H1 (cell line): Measurements from ENCODE around the gene OBSCN. TPM values are rescaled to one million over a fixed set of nuclear protein-coding genes. Genes with fewer than 3 reads are reported as not detected.

ENCODE experiments used
- CTCF ChIA-PET: fragments of 300-600 bp; sonication (Branson Sonifier 250); formaldehyde crosslinking; loops from one replicate; lab custom pipeline; 2021; ENCODE audit not compliant: partially characterized antibody; lab: Charles Lee
- POLR2A ChIA-PET: fragments of 300-600 bp; sonication (Branson Sonifier 250); formaldehyde crosslinking; loops from one replicate; lab custom pipeline; 2021; ENCODE audit warnings: inconsistent platforms; ENCODE audit not compliant: partially characterized antibody; lab: Charles Lee
- DNase-seq, 2 experiments: peaks; one replicate each; pipeline versions ENCODE4 v3.0.0 to v3.0.0-alpha.2; 2010 to 2022; ENCODE audit warnings: low spot score in 2 of 2, low read depth in 1 of 2, mixed read lengths in 1 of 2
- FAIRE-seq: peaks from 2 replicates; lab custom pipeline; 2011; peaks lifted over from hg19 to GRCh38; lab: Jason Lieb, UNC
- H2AFZ ChIP-seq: 2 replicates; pipeline ENCODE4 v1.8.1; 2012; ENCODE audit warnings: low read length, inconsistent platforms
- H2AK5ac ChIP-seq: 2 replicates; pipeline ENCODE4 v1.6.1; 2013; ENCODE audit warnings: low read depth, low read length
- H2BK120ac ChIP-seq: replicated peaks from 2 replicates; pipeline ENCODE3; 2013; ENCODE audit warnings: low read depth, low read length, inconsistent platforms
- H2BK12ac ChIP-seq: 2 replicates; pipeline ENCODE4 v1.6.1; 2013; ENCODE audit warnings: low read depth, low read length
- H2BK15ac ChIP-seq: 2 replicates; pipeline ENCODE4 v1.6.1; 2013; ENCODE audit warnings: low read length
- H2BK20ac ChIP-seq: 2 replicates; pipeline ENCODE4 v1.6.1; 2013; ENCODE audit warnings: low read length
- H2BK5ac ChIP-seq: 2 replicates; pipeline ENCODE4 v1.6.1; 2013; ENCODE audit warnings: low read depth, low read length
- H3K14ac ChIP-seq: 2 replicates; pipeline ENCODE4 v1.6.1; 2013; ENCODE audit warnings: inconsistent platforms; ENCODE audit not compliant: insufficient read length
- H3K18ac ChIP-seq: 2 replicates; pipeline ENCODE4 v1.6.1; 2013; ENCODE audit warnings: low read length; ENCODE audit errors: extremely low read depth
- H3K23ac ChIP-seq: 2 replicates; pipeline ENCODE4 v1.6.1; 2013; ENCODE audit warnings: inconsistent platforms; ENCODE audit not compliant: insufficient read length
- H3K23me2 ChIP-seq: 2 replicates; pipeline ENCODE4 v1.6.1; 2013; ENCODE audit warnings: low read depth, low read length
- H3K27ac ChIP-seq: 2 replicates; pipeline ENCODE4 v1.6.1; 2011; ENCODE audit warnings: low read depth, low read length, inconsistent platforms
- H3K27me3 ChIP-seq, 4 experiments: replicated peaks in 1 of 4; 1 replicate in 1 of 4; 2 replicates in 3 of 4; pipeline versions ENCODE4 v1.6.1 to v1.8.1; 2011 to 2013; ENCODE audit warnings: low read length in 3 of 4, mild to moderate bottlenecking in 3 of 4, inconsistent platforms in 2 of 4, mixed read lengths in 2 of 4, moderate library complexity in 1 of 4; ENCODE audit not compliant: control insufficient read depth in 3 of 4, insufficient read depth in 3 of 4; ENCODE audit errors: extremely low read depth in 1 of 4
- H3K36me3 ChIP-seq, 4 experiments: 2 replicates each; pipeline versions ENCODE4 v1.6.1 to v1.8.1; 2011 to 2013; ENCODE audit warnings: mild to moderate bottlenecking in 4 of 4, low read length in 3 of 4, moderate library complexity in 2 of 4, control low read depth in 1 of 4, inconsistent platforms in 1 of 4; ENCODE audit not compliant: insufficient read depth in 4 of 4, control insufficient read depth in 2 of 4
- H3K4ac ChIP-seq: replicated peaks from 2 replicates; pipeline ENCODE3; 2013; ENCODE audit warnings: low read length, low read depth, mixed read lengths, inconsistent platforms; ENCODE audit not compliant: insufficient read length
- H3K4me1 ChIP-seq, 4 experiments: replicated peaks in 1 of 4; 1 replicate in 1 of 4; 2 replicates in 3 of 4; pipeline versions ENCODE4 v1.6.1 to v1.8.1; 2011 to 2013; ENCODE audit warnings: low read length in 3 of 4, inconsistent platforms in 2 of 4, mixed read lengths in 1 of 4; ENCODE audit not compliant: insufficient read depth in 4 of 4, control insufficient read depth in 3 of 4
- H3K4me2 ChIP-seq, 2 experiments: 2 replicates each; pipeline versions ENCODE4 v1.6.1 to v1.8.1; 2011 to 2013; ENCODE audit warnings: low read depth in 2 of 2, low read length in 2 of 2, control low read depth in 1 of 2, inconsistent platforms in 1 of 2, mild to moderate bottlenecking in 1 of 2; ENCODE audit not compliant: insufficient read depth in 1 of 2
- H3K4me3 ChIP-seq, 4 experiments: fragments of 200-600, 300-600 bp in 1 of 4; sonication (generic), shearing (Covaris generic), sonication (Bioruptor Twin) in 1 of 4; 2 replicates each; pipeline versions ENCODE4 v1.5.1 to v1.8.1; 2011 to 2016; ENCODE audit warnings: low read length in 4 of 4, low read depth in 3 of 4, control low read depth in 2 of 4, inconsistent platforms in 2 of 4, mild to moderate bottlenecking in 2 of 4, mixed read lengths in 1 of 4, moderate library complexity in 1 of 4; ENCODE audit not compliant: insufficient read depth in 2 of 4; ENCODE audit errors: extremely low read depth in 1 of 4
- H3K56ac ChIP-seq: replicated peaks from 2 replicates; pipeline ENCODE3; 2013; ENCODE audit warnings: low read depth, mild to moderate bottlenecking, mixed read lengths, low read length, inconsistent platforms; ENCODE audit not compliant: insufficient read length
- H3K79me1 ChIP-seq: 2 replicates; pipeline ENCODE4 v1.6.1; 2013; ENCODE audit warnings: low read depth, low read length, control low read depth
- H3K79me2 ChIP-seq, 2 experiments: 2 replicates each; pipeline versions ENCODE4 v1.6.1 to v1.8.1; 2012 to 2013; ENCODE audit warnings: low read length in 2 of 2, mild to moderate bottlenecking in 2 of 2, inconsistent platforms in 1 of 2; ENCODE audit not compliant: insufficient read depth in 2 of 2, control insufficient read depth in 1 of 2
- H3K9ac ChIP-seq, 4 experiments: replicated peaks in 1 of 4; 1 replicate in 1 of 4; 2 replicates in 3 of 4; pipeline versions ENCODE4 v1.6.1 to v1.8.1; 2011 to 2013; ENCODE audit warnings: low read depth in 3 of 4, low read length in 3 of 4, control low read depth in 2 of 4, mild to moderate bottlenecking in 2 of 4, moderate library complexity in 2 of 4, inconsistent platforms in 1 of 4; ENCODE audit errors: extremely low read depth in 1 of 4
- H3K9me3 ChIP-seq, 2 experiments: 2 replicates each; pipeline versions ENCODE4 v1.6.1 to v1.8.1; 2012 to 2013; ENCODE audit warnings: mild to moderate bottlenecking in 2 of 2, moderate library complexity in 2 of 2, control low read depth in 1 of 2, inconsistent platforms in 1 of 2, low read depth in 1 of 2, low read length in 1 of 2, mixed read lengths in 1 of 2; ENCODE audit not compliant: insufficient read depth in 2 of 2
- H4K20me1 ChIP-seq, 2 experiments: replicated peaks in 1 of 2; 2 replicates each; pipeline versions ENCODE3 to v1.8.1; 2011 to 2013; ENCODE audit warnings: inconsistent platforms in 2 of 2, low read length in 2 of 2, mild to moderate bottlenecking in 1 of 2; ENCODE audit not compliant: insufficient read depth in 2 of 2, control insufficient read depth in 1 of 2
- H4K5ac ChIP-seq: 2 replicates; pipeline ENCODE4 v1.6.1; 2013; ENCODE audit warnings: low read length, low read depth, mixed read lengths, inconsistent platforms; ENCODE audit not compliant: insufficient read length
- H4K8ac ChIP-seq: 2 replicates; pipeline ENCODE4 v1.8.0; 2013; ENCODE audit warnings: mild to moderate bottlenecking, moderate library complexity, low read length, inconsistent platforms; ENCODE audit not compliant: insufficient read depth; ENCODE audit errors: extremely low read depth
- H4K91ac ChIP-seq: replicated peaks from 2 replicates; pipeline ENCODE3; 2013; ENCODE audit warnings: low read length, mixed read lengths, inconsistent platforms; ENCODE audit not compliant: insufficient read length
- BCL11A ChIP-seq, 2 experiments: IDR thresholded peaks; one replicate each; pipeline ENCODE4 v1.6.1; 2011; ENCODE audit warnings: low read depth in 2 of 2, low read length in 2 of 2, mild to moderate bottlenecking in 2 of 2
- CBX8 ChIP-seq: fragments of 300-800, 300-1000 bp; sonication (generic); IDR thresholded peaks from 2 replicates; pipeline ENCODE4 v1.7.1; 2016; ENCODE audit warnings: low read depth, low read length, borderline replicate concordance
- CHD1 ChIP-seq: IDR thresholded peaks from 2 replicates; pipeline ENCODE4 v1.6.1; 2012; ENCODE audit warnings: low read depth, low read length, improper control_type of control experiment
- EP300 ChIP-seq, 2 experiments: IDR thresholded peaks; 1 replicate in 1 of 2; 2 replicates in 1 of 2; pipeline ENCODE4 v1.6.1; 2011 to 2012; ENCODE audit warnings: low read depth in 2 of 2, low read length in 2 of 2, mild to moderate bottlenecking in 2 of 2, borderline replicate concordance in 1 of 2, inconsistent platforms in 1 of 2, moderate library complexity in 1 of 2
- SAP30 ChIP-seq: fragments of 300-600 bp; sonication (generic); IDR thresholded peaks from 2 replicates; pipeline ENCODE4 v1.7.1; 2012; ENCODE audit warnings: low read length, moderate library complexity, mild to moderate bottlenecking, inconsistent platforms; ENCODE audit not compliant: insufficient read depth, insufficient replicate concordance
- SIN3A ChIP-seq, 2 experiments: IDR thresholded peaks in 1 of 2; conservative IDR thresholded peaks in 1 of 2; 2 replicates each; pipeline ENCODE4 v1.6.1; 2011 to 2012; ENCODE audit warnings: low read length in 2 of 2, improper control_type of control experiment in 1 of 2, low read depth in 1 of 2, mild to moderate bottlenecking in 1 of 2
- SIX5 ChIP-seq: IDR thresholded peaks from 2 replicates; pipeline ENCODE4 v1.6.1; 2011; ENCODE audit warnings: mild to moderate bottlenecking, low read depth, low read length
- SP2 ChIP-seq: IDR thresholded peaks from 2 replicates; pipeline ENCODE4 v1.6.1; 2012; ENCODE audit warnings: mild to moderate bottlenecking, low read length, inconsistent platforms
- SRF ChIP-seq: IDR thresholded peaks from 2 replicates; pipeline ENCODE4 v1.6.1; 2011; ENCODE audit warnings: mild to moderate bottlenecking, low read depth, low read length, moderate library complexity
- TCF12 ChIP-seq: IDR thresholded peaks from 2 replicates; pipeline ENCODE4 v1.6.1; 2011; ENCODE audit warnings: low read depth, mild to moderate bottlenecking, low read length
- WGBS, 2 experiments: shearing (Covaris generic) in 1 of 2; methylation state at CpG; one replicate each; pipeline versions ENCODE4 v1.1.6 to v1.1.7; 2013 to 2015; ENCODE audit warnings: low lambda C conversion rate in 2 of 2, mixed read lengths in 2 of 2, inconsistent platforms in 1 of 2, low coverage in 1 of 2, missing lambda C conversion rate in 1 of 2; ENCODE audit not compliant: insufficient replicate concordance in 2 of 2, insufficient coverage in 1 of 2, insufficient read length in 1 of 2; ENCODE audit errors: extremely low coverage in 1 of 2, missing lambda C conversion rate in 1 of 2; 5-methylcytosine and 5-hydroxymethylcytosine counted together
- polyA plus RNA-seq, 7 experiments: library from polyadenylated mRNA; depleted of rRNA in 3 of 7; stranded (reverse) in 5 of 7; unstranded in 2 of 7; fragments of >200 nt in 5 of 7; fragments of 200-250 nt in 2 of 7; gene quantifications; 1 replicate in 5 of 7; 2 replicates in 1 of 7; 4 replicates in 1 of 7; pipeline versions ENCODE4 v1.2.1 to v1.2.3, GENCODE V29; 2011 to 2013; ENCODE audit warnings: missing spikeins in 2 of 7, mixed read lengths in 2 of 7
- total RNA-seq: library from RNA; stranded (reverse); fragmentation: NEBNext Ultra II Directional; extraction: Animal tissue kit (Norgen Biotek cat#: 25700); gene quantifications from 2 replicates; pipeline ENCODE4 v1.2.1, GENCODE V29; 2021

OBSCN gene
- total and polyA plus RNA-seq, 2 of the 8 experiments (the other 6 are each of a cell fraction or from before 2014, with no cell fraction given), result 7.5 to 28.4 TPM

DNA sequence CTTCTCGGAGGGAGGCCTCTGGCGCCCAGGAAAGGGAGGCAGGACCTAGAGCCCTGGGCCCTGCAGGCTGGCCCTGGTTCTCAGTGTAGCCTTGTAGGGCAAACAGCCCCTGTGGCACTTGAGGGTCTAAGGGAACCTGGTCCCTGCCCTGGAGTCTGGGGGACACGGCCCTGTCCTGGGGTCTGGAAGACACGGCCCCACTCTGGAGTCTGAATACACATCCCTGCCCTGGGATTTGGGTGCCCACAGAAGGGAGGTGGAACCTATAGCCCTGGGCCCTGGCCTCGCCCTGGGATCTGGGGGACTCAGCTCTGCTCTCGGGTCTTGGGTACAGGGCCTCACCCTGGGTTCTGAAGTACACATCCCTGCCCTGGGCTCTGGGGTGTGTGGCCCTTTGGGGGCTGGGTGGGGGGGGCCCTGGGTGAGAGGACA lies 97.9 kb downstream of the OBSCN start:
- peaks cover 0 to 7% of the 10 kb centered on the region in 2 experiments for H4K20me1 ChIP-seq
- no peak overlapping the region for H3K9ac ChIP-seq
- no peak for FAIRE-seq
- H3K23ac ChIP-seq, result no peak overlapping the region
- POLR2A ChIA-PET, result no interaction called here
- no peak overlapping the region for H3K56ac ChIP-seq
- DNase-seq, result no peak
- no peak overlapping the region for H2BK20ac ChIP-seq
- H3K36me3 ChIP-seq, result peaks cover 0 to 17% (median 0%) of the 10 kb centered on the region in 4 experiments; a peak in 5 of 8 replicates
- no peaks in the 10 kb centered on the region; a peak in 1 of 7 replicates for H3K27me3 ChIP-seq
- CTCF ChIA-PET, result interaction anchor here (1.3 to 1.5 kb wide), 2 partner anchors 9 to 10 kb away, joined by 3 to 4 read pairs; no protein-coding TSS in a partner anchor
- no peak overlapping the region for H3K14ac ChIP-seq
- peaks cover 11% of the 10 kb centered on the region; the same call in 1 of the 2 replicates for H3K23me2 ChIP-seq
- H4K91ac ChIP-seq, result no peak overlapping the region
- H3K79me1 ChIP-seq, result no peaks in the 10 kb centered on the region
- no peak for TF ChIP-seq SP2
- TF ChIP-seq EP300 (IDR thresholded peaks at IDR 0.05; ENCODE audit: borderline replicate concordance in 1 of 2, low read depth in 2 of 2, low read length in 2 of 2), result no peak
- TF ChIP-seq SRF, result no peak
- no peak for TF ChIP-seq CHD1
- TF ChIP-seq BCL11A (IDR thresholded peaks at IDR 0.05; ENCODE audit: low read depth in 2 of 2, low read length in 2 of 2), result no peak
- no peak for TF ChIP-seq TCF12
- no peak for TF ChIP-seq CBX8
- no peak for TF ChIP-seq SIX5
- no peak for TF ChIP-seq SIN3A (conservative IDR thresholded peaks at IDR 0.05 in 1 of 2, IDR thresholded peaks at IDR 0.05 in 1 of 2; ENCODE audit: low read depth in 1 of 2, low read length in 2 of 2)
- TF ChIP-seq SAP30, result no peak
- TF ChIP-seq, all 59 proteins: peak for 0
- Histone ChIP-seq H3K4me1 (no peaks in the 10 kb centered on the region), H4K8ac (no peak overlapping the region), H2BK15ac (no peak overlapping the region), H3K4ac (no peak overlapping the region), H4K5ac (no peak overlapping the region), H2BK120ac (no peak overlapping the region), H3K9me3 (peaks cover 29% of the 10 kb centered on the region in 2 experiments), H2BK12ac (no peak overlapping the region), H2BK5ac (no peak overlapping the region), H3K4me3 (no peak overlapping the region), H3K27ac (no peak overlapping the region), H2AK5ac (no peak overlapping the region), H2AFZ (no peak overlapping the region), H3K18ac (no peak overlapping the region), H3K4me2 (no peak overlapping the region), H3K79me2 (no peaks in the 10 kb centered on the region)
- WGBS, 2 experiments, result 85% methylated on average over 6 of the region's 6 CpGs; no CpG with 5 or more reads in 1 of the 2 experiments
